GM12865 (cell line): Measurements from ENCODE around the gene CLASP1.

Experiments used
- DNase-seq: peaks from one replicate; pipeline ENCODE4 v3.0.0; 2010; ENCODE audit warnings: low read depth
- H3K4me3 ChIP-seq: 2 replicates; pipeline ENCODE4 v1.5.1; 2011; ENCODE audit warnings: mild to moderate bottlenecking, low read depth, low read length, control low read depth
- TF ChIP-seq, protein P1 (sequence below): IDR thresholded peaks from 2 replicates; pipeline ENCODE4 v1.5.1; 2011; ENCODE audit warnings: low read length, control low read depth, low read depth, inconsistent platforms; ENCODE audit not compliant: insufficient read depth; ENCODE audit errors: missing control alignments

CLASP1 gene

DNA sequence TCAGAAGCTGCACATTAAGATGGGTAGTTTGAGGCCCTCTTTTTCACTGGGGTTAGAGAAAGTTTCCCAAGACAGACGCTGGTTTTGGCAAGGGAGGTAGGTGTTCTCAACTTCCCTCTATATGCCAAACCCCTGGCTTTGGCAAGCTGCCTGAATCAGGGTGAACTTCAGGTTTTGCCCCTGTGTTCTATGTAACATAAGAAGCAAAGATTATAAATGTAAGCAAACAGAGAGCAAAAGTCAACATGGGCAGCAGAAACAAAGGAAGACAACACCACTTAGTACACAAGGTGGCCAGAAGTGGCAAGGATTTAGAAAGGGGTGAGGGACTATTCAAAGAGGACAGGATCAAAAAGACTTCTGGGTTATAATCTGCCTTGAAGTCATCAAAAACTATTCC lies 293.8 kb downstream of the CLASP1 start:
- TF ChIP-seq, protein P1, sequence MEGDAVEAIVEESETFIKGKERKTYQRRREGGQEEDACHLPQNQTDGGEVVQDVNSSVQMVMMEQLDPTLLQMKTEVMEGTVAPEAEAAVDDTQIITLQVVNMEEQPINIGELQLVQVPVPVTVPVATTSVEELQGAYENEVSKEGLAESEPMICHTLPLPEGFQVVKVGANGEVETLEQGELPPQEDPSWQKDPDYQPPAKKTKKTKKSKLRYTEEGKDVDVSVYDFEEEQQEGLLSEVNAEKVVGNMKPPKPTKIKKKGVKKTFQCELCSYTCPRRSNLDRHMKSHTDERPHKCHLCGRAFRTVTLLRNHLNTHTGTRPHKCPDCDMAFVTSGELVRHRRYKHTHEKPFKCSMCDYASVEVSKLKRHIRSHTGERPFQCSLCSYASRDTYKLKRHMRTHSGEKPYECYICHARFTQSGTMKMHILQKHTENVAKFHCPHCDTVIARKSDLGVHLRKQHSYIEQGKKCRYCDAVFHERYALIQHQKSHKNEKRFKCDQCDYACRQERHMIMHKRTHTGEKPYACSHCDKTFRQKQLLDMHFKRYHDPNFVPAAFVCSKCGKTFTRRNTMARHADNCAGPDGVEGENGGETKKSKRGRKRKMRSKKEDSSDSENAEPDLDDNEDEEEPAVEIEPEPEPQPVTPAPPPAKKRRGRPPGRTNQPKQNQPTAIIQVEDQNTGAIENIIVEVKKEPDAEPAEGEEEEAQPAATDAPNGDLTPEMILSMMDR, result no peak
- DNase-seq, result no peak
- no peak overlapping the region for H3K4me3 ChIP-seq

DNA sequence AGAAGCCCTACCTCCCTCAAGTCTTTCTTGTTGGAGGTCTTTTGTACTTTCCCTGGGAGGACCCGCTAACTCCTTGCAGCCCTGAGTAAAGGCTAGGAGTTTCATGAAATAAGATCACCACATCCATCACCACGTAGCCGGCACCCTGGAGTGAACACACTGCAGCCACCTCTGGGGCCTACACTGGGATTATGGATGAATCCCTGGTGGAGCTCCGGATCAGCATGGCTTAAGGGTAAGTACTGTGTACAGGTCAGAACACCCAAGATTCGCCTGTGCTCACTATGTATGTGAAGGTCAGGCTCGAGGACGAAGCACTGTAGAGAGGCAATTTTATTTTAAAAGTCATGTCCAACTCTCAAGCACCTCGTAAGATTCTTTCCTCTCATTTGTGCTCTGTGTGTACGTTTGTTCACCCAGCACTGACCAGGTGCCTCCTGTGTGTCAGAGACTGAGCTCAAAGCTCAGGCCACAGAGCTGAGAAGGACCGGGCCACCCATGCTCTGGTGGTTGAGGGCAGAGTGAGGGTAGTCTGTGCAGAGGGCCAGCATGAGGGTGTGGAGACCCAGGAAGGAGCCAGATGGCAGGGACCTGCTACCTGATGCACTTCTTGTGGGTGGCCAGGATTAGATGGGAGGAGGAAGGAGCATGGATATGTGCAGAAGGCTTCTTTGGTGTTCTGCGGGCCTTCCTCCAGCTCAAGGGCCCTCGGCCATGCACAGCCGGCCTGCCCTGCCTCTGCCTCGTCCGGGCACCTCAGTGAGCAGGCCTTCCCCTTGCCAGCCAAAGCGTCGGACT lies 297.5 kb downstream of the CLASP1 start:
- TF ChIP-seq, protein P1, result no peak

DNA sequence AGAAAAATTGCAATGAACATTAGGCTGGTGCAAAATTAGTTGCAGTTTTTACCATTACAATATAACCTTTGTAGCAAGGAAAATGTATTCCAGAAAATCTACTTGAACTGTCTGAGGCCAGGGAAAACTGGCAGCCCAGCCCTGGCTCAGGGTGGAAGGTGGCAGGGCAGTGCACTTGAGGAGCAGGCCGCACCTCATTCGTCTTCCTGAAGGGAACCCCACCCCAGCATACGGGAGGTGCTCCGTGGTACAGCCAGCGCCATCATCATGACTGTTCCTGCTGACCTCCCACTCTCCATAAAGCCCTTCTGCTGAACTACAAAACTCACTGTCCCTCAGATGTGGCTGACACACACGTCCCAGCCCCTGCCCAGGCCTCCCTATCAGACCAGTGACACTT lies 298.4 kb downstream of the CLASP1 start:
- no peak for DNase-seq
- TF ChIP-seq, protein P1, result no peak

More for the DNA sequence above, 297.5 kb downstream of the CLASP1 start:
- no peak overlapping the region for H3K4me3 ChIP-seq
- no peak for DNase-seq

DNA sequence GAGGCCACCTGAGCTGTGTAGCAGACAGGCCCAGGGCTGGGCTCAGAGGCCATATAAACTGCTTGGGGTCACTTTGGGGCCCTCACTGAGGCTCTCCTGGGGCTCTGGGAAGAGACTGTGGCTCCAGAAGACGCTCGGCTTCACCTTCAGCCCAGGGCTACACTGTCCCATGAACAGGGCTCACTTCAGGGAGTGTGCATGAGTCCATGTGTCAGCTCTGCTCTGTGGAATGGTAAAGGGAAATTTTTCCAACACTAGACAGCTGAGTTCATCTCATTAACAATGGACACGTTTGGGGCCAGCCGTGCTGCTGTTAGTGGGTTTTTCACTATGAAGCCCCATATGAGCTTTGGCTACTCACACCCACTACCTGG lies 298.9 kb downstream of the CLASP1 start:
- DNase-seq, result no peak
- H3K4me3 ChIP-seq, result no peak overlapping the region
- TF ChIP-seq, protein P1, result no peak

More for the DNA sequence above, 298.4 kb downstream of the CLASP1 start:
- H3K4me3 ChIP-seq, result no peak overlapping the region

DNA sequence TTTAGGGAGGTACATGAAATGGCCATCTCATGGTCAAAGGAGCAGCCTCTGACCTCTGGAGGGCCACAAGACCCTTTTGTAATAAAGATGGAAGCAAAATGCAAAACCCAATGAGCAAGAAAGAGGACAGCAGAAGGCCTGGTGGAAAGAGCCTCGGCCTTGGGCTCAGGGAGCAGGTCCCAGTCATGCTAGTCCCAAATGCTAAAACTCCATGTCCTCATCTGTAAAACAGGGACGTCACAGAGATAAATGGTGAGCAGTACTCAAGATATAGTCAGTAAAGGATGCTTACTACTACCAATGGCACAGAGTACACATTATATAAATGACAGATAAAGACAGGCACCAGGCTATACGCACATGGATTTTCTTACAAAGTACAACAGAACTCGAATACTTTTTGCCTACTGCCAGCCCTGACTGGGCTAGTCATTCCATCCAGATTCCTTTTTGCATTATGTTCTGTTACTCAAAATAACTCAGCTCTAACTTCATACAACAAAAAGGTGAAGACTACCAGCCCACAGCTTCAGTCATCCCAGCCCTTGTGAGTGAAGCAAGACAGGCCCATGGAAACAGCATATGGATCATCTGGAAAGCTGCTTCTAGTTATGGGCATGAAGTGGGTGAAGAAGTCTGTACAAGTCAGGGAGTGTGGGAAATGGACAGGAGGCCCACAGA lies 299.4 kb downstream of the CLASP1 start:
- H3K4me3 ChIP-seq, result no peak overlapping the region
- TF ChIP-seq, protein P1, result no peak
- DNase-seq, result no peak

DNA sequence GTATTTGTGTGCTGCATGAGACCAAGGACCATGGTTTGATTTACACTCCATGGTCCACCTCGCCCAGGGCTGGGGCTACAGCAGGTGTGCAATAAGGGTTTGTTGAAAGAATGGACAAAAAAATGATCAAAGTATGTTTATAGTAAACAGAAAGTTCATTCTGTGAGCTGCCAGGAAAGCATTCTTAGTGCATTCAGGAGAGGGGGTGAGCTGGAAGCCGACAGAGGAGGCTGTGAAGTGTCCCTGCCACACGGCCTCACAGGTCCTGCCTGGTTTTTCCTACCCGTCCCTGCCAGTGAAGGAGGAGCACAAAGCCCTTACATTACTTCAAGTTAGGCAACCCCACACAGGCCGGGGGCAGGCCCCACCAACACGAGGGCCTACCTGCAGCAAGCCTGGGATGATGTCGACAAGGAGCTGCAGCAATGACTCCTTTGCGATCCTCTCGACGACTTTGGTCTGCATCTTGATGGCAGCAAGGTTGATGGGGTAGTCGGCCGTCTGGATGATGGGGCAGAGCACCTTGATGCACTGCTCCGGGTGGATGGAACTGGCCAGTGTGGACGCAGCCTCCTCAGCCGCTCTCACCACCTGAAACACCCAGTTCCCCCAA lies 301.0 kb downstream of the CLASP1 start:
- TF ChIP-seq, protein P1, result no peak
- no peak overlapping the region for H3K4me3 ChIP-seq
- no peak for DNase-seq

DNA sequence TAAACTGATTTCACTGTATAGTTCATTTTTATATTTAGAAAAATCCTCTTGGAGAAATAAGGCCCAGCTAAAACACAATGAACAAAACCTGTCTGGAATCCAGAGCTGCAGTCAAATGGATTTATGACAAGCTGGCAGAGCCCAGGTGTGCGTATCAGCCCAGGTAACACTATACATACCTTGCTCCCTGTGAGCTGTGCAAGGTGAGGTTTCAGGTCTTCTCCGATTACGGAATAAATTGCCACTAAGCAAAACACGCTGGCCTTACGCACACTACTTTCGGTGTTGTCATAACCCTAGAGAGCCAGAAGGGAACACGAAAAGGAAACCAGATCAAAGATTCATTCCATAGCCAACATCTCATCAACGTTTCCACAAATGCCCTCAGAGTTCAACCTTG lies 302.4 kb downstream of the CLASP1 start:
- no peak for DNase-seq
- H3K4me3 ChIP-seq, result no peak overlapping the region
- TF ChIP-seq, protein P1, result no peak
